ENCODE data around the gene ZNF688.

DNA sequence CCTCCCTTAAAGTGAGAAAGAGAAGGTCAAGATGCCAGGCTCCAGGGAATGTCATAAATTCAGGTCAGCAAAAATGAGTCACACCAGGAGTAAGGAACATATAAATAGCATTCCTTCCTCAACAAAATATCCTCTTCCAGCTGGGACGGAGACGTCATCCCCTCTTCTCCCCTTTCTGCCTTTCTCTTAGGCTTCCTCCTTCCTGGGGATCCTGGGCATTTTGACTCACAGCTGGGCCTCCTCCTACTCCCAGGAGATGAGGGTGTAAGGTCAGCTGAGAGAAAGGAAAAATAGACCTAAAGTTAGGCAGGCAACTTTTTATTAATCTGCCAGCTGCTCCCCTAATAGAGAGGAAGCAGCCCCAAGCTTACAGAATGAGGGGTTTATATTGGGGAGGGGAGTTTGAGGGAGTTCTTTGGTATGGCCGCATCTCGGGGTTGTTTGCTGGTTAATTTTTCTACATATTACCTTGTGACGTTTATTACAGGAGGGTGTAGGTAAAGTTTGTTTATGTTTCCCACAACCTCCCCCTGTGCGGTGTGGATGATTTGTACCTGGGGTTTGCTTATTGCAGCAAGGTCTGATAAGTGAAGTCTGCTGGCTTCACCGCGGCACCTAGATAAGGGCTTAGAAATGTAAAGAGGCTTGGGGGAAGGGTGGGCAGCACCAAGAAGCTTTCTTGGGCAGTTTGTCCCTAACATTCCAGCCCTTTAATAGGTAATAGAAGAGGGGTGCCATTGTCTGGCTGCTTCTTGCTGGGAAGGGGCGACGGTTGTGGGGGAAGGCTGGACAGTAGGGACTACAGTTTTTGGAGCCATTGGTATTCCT is 29.8 kb downstream of the ZNF688 start:
- no peak for TF ChIP-seq POLR2A (IDR thresholded peaks at IDR 0.05)
- TF ChIP-seq, protein P1, sequence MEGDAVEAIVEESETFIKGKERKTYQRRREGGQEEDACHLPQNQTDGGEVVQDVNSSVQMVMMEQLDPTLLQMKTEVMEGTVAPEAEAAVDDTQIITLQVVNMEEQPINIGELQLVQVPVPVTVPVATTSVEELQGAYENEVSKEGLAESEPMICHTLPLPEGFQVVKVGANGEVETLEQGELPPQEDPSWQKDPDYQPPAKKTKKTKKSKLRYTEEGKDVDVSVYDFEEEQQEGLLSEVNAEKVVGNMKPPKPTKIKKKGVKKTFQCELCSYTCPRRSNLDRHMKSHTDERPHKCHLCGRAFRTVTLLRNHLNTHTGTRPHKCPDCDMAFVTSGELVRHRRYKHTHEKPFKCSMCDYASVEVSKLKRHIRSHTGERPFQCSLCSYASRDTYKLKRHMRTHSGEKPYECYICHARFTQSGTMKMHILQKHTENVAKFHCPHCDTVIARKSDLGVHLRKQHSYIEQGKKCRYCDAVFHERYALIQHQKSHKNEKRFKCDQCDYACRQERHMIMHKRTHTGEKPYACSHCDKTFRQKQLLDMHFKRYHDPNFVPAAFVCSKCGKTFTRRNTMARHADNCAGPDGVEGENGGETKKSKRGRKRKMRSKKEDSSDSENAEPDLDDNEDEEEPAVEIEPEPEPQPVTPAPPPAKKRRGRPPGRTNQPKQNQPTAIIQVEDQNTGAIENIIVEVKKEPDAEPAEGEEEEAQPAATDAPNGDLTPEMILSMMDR (IDR thresholded peaks at IDR 0.05), result no peak
